A673 (cell line): Measurements from ENCODE around the gene PNLIP. TPM values are rescaled to one million over a fixed set of nuclear protein-coding genes. Genes with fewer than 3 reads are reported as not detected.

Experiments
- BruUV-seq: library from RNA; stranded (reverse); fragments of 400-500 nt; replicated peaks from 2 replicates; lab custom pipeline; 2021; lab: Mats Ljungman, UMichigan
- CTCF ChIA-PET: fragments of 300-600 bp; sonication (Branson Sonifier 250); formaldehyde crosslinking; loops from one replicate; lab custom pipeline; 2022; ENCODE audit warnings: antibody characterized with exemption; lab: Charles Lee
- POLR2A ChIA-PET: fragments of 300-600 bp; sonication (Branson Sonifier 250); formaldehyde crosslinking; loops from one replicate; lab custom pipeline; 2022; ENCODE audit warnings: antibody characterized with exemption; ENCODE audit not compliant: low non-redundant PET; lab: Charles Lee
- DNase-seq: peaks from one replicate; pipeline ENCODE4 v3.0.0-alpha.2; 2015; ENCODE audit warnings: low spot score
- H3K27ac ChIP-seq: fragments of 200-600 bp; sonication (generic); 2 replicates; pipeline ENCODE4 v1.5.1; 2016; ENCODE audit warnings: mixed run types, low read depth, mild to moderate bottlenecking, mixed read lengths, antibody characterized with exemption, low read length; ENCODE audit not compliant: poor library complexity, severe bottlenecking
- H3K27me3 ChIP-seq: fragments of 200-600 bp; sonication (generic); replicated peaks from 2 replicates; pipeline ENCODE4 v1.6.1; 2017; ENCODE audit warnings: mixed run types, low read depth, mild to moderate bottlenecking, mixed read lengths, antibody characterized with exemption, low read length; ENCODE audit not compliant: insufficient read depth, poor library complexity
- H3K36me3 ChIP-seq: fragments of 200-600 bp; sonication (generic); 2 replicates; pipeline ENCODE4 v1.6.1; 2016; ENCODE audit warnings: mixed run types, mild to moderate bottlenecking, mixed read lengths, antibody characterized with exemption, low read length; ENCODE audit not compliant: insufficient read depth, poor library complexity, severe bottlenecking
- H3K4me1 ChIP-seq: fragments of 200-600 bp; sonication (generic); 2 replicates; pipeline ENCODE4 v1.6.1; 2017; ENCODE audit warnings: mixed run types, mild to moderate bottlenecking, mixed read lengths, antibody characterized with exemption, low read length; ENCODE audit not compliant: insufficient read depth, poor library complexity, severe bottlenecking
- H3K4me3 ChIP-seq: fragments of 200-600 bp; sonication (generic); 2 replicates; pipeline ENCODE4 v1.5.1; 2016; ENCODE audit warnings: low read depth, mixed run types, mild to moderate bottlenecking, mixed read lengths, low read length; ENCODE audit not compliant: poor library complexity, severe bottlenecking
- H3K9me3 ChIP-seq: fragments of 200-600 bp; sonication (generic); 2 replicates; pipeline ENCODE4 v1.6.1; 2016; ENCODE audit warnings: mixed run types, low read depth, mild to moderate bottlenecking, mixed read lengths, antibody characterized with exemption, low read length; ENCODE audit not compliant: poor library complexity, severe bottlenecking
- CTCF ChIP-seq: fragments of 300-800, 200-600 bp; sonication (generic); conservative IDR thresholded peaks from 2 replicates; pipeline ENCODE4 v1.5.1; 2017; ENCODE audit warnings: low read depth, mild to moderate bottlenecking, antibody characterized with exemption, low read length, moderate library complexity, mixed read lengths
- EZH2 ChIP-seq: fragments of 200-600 bp; sonication (generic); IDR thresholded peaks from 2 replicates; pipeline ENCODE4 v1.6.1; 2017; ENCODE audit warnings: borderline replicate concordance, low read depth, mild to moderate bottlenecking, mixed read lengths, antibody characterized with exemption, low read length; ENCODE audit not compliant: poor library complexity, severe bottlenecking
- intact Hi-C: fragments of 100-400 bp; cut with micrococcal nuclease; formaldehyde crosslinking; loops from one replicate; pipeline ENCODE4 v1.10.0; 2022; ENCODE audit not compliant: unreplicated experiment
- total RNA-seq: library from RNA; stranded (reverse); gene quantifications from 2 replicates; pipeline ENCODE4 v1.2.3, GENCODE V29; 2021

PNLIP gene
- total RNA-seq, 1 experiment from 2014 or later = not detected

GRCh38 chr10:116542007-116542677 lies 3.6 kb upstream of the PNLIP start:
- intact Hi-C loops = no loop called here
- TF ChIP-seq EZH2 (no peak), CTCF (no peak)
- CTCF ChIA-PET = no interaction called here
- H3K4me1 ChIP-seq = no peaks in the 10 kb centered on the region
- H3K36me3 ChIP-seq = no peaks in the 10 kb centered on the region
- DNase-seq = no peak
- POLR2A ChIA-PET = no interaction called here
- peaks cover 13% of the 10 kb centered on the region for H3K27me3 ChIP-seq
- BruUV-seq = no TSS peak
- H3K9me3 ChIP-seq = no peaks in the 10 kb centered on the region
- no peak overlapping the region for H3K27ac ChIP-seq
- no peak overlapping the region for H3K4me3 ChIP-seq

- no peak overlapping the region for H3K4me3 ChIP-seq
- BruUV-seq = no TSS peak
- no peak for DNase-seq
- H3K36me3 ChIP-seq = no peaks in the 10 kb centered on the region
- no peaks in the 10 kb centered on the region for H3K4me1 ChIP-seq
- H3K27ac ChIP-seq = no peak overlapping the region
- TF ChIP-seq EZH2 (no peak), CTCF (no peak)
- ChIA-PET POLR2A (no interaction called here), CTCF (no interaction called here)
- no peaks in the 10 kb centered on the region for H3K9me3 ChIP-seq
- H3K27me3 ChIP-seq = peaks cover 13% of the 10 kb centered on the region
- intact Hi-C loops = no loop called here
Observed at GRCh38 chr10:116545122-116545521, 609 bp upstream of the PNLIP start.

GRCh38 chr10:116548301-116548700 lies 2.6 kb downstream of the PNLIP start:
- Histone ChIP-seq H3K9me3 (no peaks in the 10 kb centered on the region), H3K4me1 (no peaks in the 10 kb centered on the region), H3K27ac (no peak overlapping the region), H3K4me3 (no peak overlapping the region), H3K36me3 (no peaks in the 10 kb centered on the region), H3K27me3 (peaks cover 6% of the 10 kb centered on the region)
- CTCF ChIA-PET = no interaction called here
- DNase-seq = no peak
- TF ChIP-seq EZH2 = no peak
- TF ChIP-seq CTCF = no peak
- POLR2A ChIA-PET = no interaction called here
- BruUV-seq = no TSS peak
- intact Hi-C loops = no loop called here
